GM19468 (cell line): ENCODE measurements around the gene ARG1.
"Not testable (repeated sequence)": the region's sequence is repeated elsewhere in the genome, so short reads cannot be mapped to it uniquely, and the experiment has no call there.

Experiments used
- ATAC-seq: cut with Tn5 transposase; IDR thresholded peaks from one replicate; pipeline ENCODE4 v1.9.1; 2021; ENCODE audit warnings: mild to moderate bottlenecking, moderate library complexity, moderate number of reproducible peaks; ENCODE audit not compliant: unreplicated experiment; ENCODE audit errors: extremely low read depth

ARG1 gene

DNA sequence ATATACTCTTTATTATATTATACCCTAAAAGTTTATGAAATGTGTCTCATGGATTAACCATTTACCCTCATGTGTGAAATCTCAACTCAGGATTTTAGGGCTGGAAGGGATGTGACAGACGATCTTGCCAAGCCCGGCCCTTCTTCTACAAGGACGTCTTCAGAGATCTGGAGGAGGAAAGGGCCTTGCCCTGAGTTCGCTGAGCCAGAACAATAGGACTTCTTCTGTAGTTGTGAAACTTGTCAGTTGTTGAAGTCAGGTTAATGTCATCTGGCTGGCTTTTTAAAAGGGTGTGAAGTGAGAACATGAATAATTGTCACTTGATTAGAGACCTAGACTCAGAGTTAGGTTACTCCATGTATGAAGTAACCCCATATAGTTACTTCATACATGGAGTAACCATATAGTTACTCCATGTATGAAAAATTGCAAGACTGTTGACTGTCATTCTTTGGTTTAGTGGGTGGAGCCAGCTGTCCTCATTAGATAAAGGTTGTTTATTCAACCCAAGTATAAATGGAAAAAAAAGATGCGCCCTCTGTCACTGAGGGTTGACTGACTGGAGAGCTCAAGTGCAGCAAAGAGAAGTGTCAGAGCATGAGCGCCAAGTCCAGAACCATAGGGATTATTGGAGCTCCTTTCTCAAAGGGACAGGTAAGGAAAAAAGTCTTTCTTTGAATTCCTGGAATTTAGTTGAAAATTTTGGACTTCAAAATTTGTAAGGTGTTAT lies at the start of gene ARG1:
Gene ARG1 (plus strand): TSS at position 541 of the 730 bp plus-strand sequence. CDS start 57 bp downstream, at position 598.
- no peak for ATAC-seq

DNA sequence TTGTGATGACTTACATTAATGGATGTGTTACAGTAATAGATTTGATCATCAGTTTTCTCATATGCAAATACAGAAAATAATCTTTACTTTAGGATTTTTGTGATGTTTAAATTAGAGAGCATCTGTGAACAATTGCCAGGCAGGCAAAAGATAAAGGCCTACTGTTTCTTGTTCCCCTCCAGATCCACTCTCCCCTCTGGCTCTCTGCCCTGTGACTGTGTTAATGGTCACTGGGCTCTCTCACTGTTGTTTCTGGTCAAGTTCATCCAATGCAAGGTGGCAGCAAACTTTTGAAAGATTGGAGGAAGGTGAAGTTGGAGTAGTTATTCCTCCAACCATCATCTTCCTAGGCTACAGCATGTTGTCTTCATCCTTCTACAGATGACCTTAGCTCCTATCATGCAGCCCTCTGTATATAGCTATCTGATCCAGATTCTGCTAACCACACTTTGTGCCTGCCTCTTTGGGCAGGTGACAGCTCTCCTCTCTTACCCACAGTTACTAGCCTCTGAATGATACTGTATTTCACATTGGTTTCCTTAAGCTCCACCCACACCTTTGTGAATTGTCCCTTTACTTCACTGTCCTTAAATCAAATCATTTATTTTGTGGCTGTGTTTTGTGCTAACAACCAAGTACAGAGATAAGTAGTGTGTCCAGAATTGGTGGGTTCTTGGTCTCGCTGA lies 48.9 kb upstream of the ARG1 start:
- ATAC-seq = no peak

DNA sequence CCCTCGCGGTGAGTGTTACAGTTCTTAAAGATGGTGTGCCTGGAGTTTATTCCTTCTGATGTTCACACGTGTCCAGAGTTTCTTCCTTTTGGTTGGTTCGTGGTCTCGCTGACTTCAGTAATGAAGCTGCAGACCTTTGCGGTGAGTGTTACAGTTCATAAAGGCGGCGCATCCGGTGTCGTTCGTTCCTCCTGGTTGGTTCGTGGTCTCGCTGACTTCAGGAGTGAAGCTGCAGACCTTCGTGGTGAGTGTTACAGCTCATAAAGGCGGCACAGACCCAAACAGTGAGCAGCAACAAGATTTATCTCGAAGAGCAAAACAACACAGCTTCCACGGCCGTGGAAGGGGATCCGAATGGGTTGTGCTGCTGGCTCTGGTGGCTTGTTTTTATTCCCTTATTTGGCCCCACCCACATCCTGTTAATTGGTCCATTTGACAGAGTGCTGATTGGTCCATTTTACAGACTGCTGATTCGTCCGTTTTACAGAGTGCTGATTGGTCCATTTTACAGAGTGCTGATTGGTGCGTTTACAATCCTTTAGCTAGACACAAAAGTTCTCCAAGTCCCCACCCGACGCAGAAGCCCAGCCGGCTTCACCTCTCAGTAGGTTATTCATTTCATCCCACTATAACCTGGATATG lies 48.2 kb upstream of the ARG1 start:
- ATAC-seq = no peak

DNA sequence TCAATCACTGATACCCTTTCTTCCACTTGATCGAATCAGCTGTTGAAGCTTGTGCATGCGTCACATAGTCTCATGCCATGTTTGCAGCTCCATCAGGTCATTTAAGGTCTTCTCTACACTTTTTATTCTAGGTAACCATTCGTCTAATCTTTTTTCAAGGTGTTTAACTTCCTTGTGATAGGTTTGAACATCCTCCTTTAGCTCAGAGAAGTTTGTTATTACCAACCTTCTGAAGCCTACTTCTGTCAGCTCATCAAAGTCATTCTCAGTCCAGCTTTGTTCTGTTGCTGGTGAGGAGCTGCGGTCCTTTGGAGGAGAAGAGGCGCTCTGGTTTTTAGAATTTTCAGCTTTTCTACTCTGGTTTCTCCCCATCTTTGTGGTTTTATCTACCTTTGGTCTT lies 42.1 kb upstream of the ARG1 start:
- ATAC-seq = not testable (repeated sequence)

GRCh38 chr6:131531681-131532080 lies 41.3 kb upstream of the ARG1 start:
- not testable (repeated sequence) for ATAC-seq

DNA sequence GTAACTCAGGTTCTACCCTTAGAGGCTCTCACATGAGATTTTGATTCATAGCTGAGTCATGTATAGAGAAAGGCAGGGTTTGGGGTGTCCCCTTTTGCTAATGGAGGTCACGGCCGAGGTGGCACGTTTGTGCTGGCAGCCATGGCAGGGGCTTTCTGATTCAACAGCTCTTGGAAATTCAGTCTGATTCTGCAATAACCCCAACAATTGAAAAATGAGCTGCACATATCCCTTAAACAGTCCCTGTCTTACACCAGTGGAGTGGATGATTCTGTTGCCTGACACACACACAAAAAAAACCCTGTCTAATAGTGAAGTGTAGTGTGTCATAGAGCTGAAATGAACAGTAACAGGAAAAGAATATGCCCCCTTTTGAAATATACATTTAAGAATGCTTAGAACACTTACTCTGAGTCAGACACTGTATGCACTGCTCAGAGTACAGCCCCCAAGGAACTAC lies 40.4 kb upstream of the ARG1 start:
- ATAC-seq = peak; percentile 75

DNA sequence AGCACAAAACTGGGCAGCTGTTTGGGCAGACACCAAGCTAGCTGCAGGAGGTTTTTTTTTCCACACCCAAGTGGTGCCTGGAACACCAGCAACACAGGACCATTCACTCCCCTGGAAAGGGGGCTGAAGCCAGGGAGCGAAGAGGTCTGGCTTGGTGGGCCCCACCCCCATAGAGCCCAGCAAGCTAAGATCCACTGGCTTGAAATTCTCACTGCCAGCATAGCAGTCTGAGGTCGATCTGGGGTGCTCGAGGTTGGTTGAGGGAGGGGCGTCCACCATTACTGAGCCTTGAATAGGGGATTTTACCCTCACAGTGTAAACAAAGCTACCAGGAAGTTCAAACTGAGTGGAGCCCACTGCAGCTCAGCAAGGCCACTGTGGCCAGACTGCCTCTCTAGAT lies 34.4 kb upstream of the ARG1 start:
- ATAC-seq = not testable (repeated sequence)

- no peak for ATAC-seq
These were observed 27.7 kb upstream of the ARG1 start for GRCh38 chr6:131545317-131545716.

- no peak for ATAC-seq
These were observed 25.5 kb upstream of the ARG1 start for GRCh38 chr6:131547488-131547887.

DNA sequence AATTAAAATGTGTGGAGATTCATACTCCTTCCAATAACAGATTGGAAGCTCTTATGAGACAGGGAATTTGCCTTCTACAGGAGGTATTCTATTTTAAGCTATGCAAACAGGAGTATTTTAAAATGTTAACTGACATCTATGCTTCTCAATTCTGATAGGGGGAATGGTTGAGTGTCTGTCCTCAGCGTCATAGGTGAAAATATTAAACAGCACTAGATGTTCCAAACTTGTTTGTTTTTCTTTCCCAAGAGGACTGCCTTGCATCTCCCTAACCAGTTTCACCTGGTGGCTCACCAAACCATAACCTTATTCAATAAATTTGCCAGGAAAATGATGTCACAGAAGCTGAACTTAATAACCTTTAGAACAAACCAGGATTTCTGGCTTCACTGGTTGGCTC lies 24.6 kb upstream of the ARG1 start:
- no peak for ATAC-seq

DNA sequence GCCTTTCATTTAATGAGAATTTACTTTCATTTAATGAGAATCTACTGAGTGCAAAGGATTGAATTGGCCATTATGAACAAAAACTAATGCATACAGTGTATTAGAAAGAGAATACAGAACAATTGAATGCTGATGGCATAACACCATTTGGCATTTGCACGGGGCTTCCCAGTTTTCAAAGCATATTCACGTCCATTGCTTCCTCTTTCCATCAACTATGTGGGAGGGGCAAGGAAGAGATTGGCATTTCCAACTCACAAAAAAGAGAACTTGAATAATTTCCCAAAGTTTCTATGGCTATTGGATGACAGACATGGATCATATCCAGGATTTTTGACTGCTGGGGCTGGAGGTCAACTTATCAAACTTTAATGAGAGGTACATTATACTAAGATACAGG lies 23.2 kb upstream of the ARG1 start:
- ATAC-seq = no peak

GRCh38 chr6:131551902-131552301 lies 21.1 kb upstream of the ARG1 start:
- no peak for ATAC-seq

DNA sequence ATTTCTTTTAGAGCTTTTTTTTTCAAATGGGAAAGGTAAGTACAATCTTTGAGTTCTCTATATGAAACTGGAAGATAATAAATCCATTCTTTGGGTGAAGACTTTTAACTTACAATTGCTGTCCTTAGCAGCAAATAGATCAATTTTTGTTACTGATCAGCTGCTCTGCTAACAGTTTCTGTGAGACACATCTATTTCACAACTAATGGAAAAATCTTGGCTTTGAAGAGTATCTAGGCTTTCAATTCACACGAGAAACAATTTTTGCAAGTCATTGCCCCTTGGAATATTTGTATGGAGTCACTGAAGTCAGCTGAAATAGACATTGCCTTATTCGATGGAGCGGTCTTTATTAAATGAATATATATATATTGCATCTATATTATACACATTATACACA lies 20.5 kb upstream of the ARG1 start:
- ATAC-seq = no peak

- no peak for ATAC-seq
These were observed 17.0 kb upstream of the ARG1 start for GRCh38 chr6:131555992-131556391.

DNA sequence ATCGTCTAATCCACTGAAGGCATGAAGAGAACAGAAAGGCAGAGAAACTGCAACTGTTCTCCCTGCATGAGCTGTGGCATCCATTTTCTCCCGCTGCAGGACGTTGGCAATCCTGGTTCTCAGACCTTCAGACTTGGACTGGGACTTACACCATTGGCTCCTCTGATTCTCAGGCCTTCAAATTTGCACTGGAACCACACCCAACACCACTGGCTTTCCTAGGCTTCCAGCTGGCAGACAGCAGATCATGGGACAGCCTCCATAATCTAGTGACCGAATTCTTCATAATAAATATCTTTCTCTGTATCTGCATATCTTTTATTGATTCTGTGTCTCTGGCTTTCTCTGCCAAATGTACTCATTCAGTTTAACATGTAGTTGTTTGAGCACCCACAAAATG lies 14.1 kb upstream of the ARG1 start:
- ATAC-seq = no peak

DNA sequence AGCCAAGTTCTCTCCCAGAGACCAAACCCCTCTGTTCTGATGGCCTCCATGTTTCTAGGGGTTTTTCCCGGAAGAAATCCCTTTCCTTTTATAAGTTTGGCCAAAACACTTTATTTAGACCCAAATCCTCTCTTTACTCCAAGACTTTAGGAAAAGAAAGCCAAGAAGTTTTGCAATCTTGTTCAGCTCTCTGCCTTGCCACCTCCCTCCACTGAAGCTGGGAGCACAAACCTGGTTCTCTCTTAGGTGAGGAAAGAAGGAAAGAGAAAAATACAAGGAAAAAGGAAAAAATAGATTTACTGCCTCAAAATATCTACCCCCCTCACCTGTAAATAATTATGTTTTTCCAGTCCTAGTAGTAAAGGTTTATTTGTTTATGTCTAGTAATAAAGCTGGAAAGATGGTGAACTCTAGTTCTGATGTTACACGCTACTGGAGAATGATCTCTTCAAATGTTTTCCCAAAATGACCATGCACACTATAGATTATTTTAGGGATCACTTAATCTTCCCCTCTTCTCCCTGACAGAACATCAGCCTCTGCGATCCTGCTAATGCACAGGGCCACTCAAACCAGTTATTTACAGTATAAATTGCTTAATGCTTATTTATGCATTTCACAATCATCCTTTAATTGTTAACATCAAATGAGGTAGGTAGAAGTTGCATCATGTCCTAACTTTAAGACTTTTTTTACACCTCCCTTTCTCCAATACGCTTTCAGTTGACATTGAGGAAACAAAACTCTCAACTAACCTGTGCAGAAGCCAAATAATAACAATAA lies 10.9 kb upstream of the ARG1 start:
- no peak for ATAC-seq

DNA sequence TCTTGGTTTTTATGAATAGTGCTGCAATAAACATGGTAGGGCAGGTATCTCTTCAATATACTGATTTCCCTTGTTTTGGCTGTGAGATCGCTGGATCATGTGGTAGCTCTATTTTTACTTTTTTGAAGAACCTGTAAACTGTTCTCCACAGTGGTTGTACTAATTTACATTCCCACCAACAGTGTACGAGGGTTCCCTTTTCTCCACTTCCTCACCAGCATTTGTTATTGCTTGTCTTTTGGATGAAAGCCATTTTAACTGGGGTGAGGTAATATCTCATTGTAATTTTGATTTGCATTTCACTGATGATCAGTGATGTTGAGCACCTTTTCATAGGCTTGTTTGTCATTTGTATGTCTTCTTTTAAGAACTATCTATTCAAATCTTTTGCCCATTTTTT lies 8.0 kb upstream of the ARG1 start:
- no peak for ATAC-seq

- no peak for ATAC-seq
These were observed 4.3 kb upstream of the ARG1 start for GRCh38 chr6:131568726-131569125.

DNA sequence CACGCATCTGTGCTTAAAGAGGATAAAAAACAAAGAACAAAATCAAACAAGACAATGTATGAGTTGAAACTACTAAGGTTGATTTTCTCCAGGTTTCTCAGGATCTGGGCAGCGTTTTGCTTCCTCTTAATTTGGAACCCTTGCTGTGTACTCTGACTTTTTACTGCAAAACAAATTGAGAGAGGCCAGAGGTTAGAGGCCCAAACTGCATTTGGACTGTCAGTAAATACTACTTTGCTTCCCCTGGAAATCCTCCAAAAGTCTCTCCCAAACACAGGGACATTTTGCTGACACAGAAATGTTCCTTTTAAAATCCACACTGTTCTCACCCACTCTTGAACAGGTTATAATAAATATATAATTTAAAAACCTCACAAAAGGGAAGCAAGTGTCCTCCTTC lies 1.1 kb downstream of the ARG1 start:
- no peak for ATAC-seq

DNA sequence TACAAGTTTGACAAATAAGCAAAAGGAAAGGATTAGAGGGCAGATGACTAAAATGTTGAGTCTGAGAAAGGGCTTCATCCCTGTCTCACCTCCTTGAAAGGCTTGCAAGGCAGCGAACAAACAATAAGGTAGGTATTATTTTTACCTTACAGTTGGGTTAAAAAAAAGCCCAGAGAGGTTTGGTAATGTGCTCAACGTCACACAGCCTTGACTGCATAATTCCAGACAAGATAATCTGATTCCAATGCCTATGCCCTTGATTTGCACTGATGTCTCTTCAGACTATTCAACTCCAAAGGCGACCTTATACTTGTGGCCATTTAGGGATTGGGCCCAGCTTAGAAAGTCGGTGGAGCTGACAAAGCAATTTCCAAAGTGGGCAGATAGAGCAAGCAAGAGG lies 1.7 kb downstream of the ARG1 start:
- ATAC-seq = no peak
